ENCODE measurements around the gene NPEPPS. TPM values are rescaled to one million over a fixed set of nuclear protein-coding genes. Genes with fewer than 3 reads are reported as not detected.
"Not testable (repeated sequence)": the region's sequence is repeated elsewhere in the genome, so short reads cannot be mapped to it uniquely, and the experiment has no call there.

The NPEPPS gene
- total RNA-seq, 1 experiment from 2014 or later = 60.3 TPM

- H3K36me3 ChIP-seq; H3K27ac ChIP-seq; H3K9me3 ChIP-seq (replicated peaks); H3K27me3 ChIP-seq (replicated peaks); H3K4me1 ChIP-seq (replicated peaks): not testable (repeated sequence)
- H3K4me3 ChIP-seq = peak overlapping the region; percentile 44
- DNase-seq (ENCODE audit: low read depth in 1 of 2, low spot score in 2 of 2) = peak in 1 of 2 experiments; percentile 8
Measured at GRCh38 chr17:47531233-47531820, 419 bp downstream of the NPEPPS start.

- H3K36me3 ChIP-seq; H3K9me3 ChIP-seq (replicated peaks); H3K27me3 ChIP-seq (replicated peaks); H3K4me1 ChIP-seq (replicated peaks); H3K4me3 ChIP-seq; DNase-seq (ENCODE audit: low read depth in 1 of 2, low spot score in 2 of 2); H3K27ac ChIP-seq: not testable (repeated sequence)
Measured at GRCh38 chr17:47539085-47539484, 8.2 kb downstream of the NPEPPS start.

- DNase-seq (ENCODE audit: low read depth in 1 of 2, low spot score in 2 of 2); H3K4me1 ChIP-seq (replicated peaks); H3K36me3 ChIP-seq; H3K27ac ChIP-seq; H3K4me3 ChIP-seq; H3K9me3 ChIP-seq (replicated peaks); H3K27me3 ChIP-seq (replicated peaks): not testable (repeated sequence)
Measured at GRCh38 chr17:47541676-47542075, 10.8 kb downstream of the NPEPPS start.

GRCh38 chr17:47544327-47544726 lies 13.4 kb downstream of the NPEPPS start:
- H3K27me3 ChIP-seq (replicated peaks); DNase-seq (ENCODE audit: low read depth in 1 of 2, low spot score in 2 of 2); H3K36me3 ChIP-seq; H3K4me1 ChIP-seq (replicated peaks); H3K27ac ChIP-seq; H3K9me3 ChIP-seq (replicated peaks); H3K4me3 ChIP-seq: not testable (repeated sequence)

GRCh38 chr17:47554733-47555132 lies 23.8 kb downstream of the NPEPPS start:
- not testable (repeated sequence) for H3K36me3 ChIP-seq; DNase-seq (ENCODE audit: low read depth in 1 of 2, low spot score in 2 of 2); H3K4me3 ChIP-seq; H3K9me3 ChIP-seq (replicated peaks); H3K4me1 ChIP-seq (replicated peaks); H3K27ac ChIP-seq; H3K27me3 ChIP-seq (replicated peaks)

- not testable (repeated sequence) for H3K9me3 ChIP-seq (replicated peaks); H3K4me1 ChIP-seq (replicated peaks); DNase-seq (ENCODE audit: low read depth in 1 of 2, low spot score in 2 of 2); H3K27me3 ChIP-seq (replicated peaks); H3K36me3 ChIP-seq; H3K4me3 ChIP-seq; H3K27ac ChIP-seq
Measured at GRCh38 chr17:47556108-47556507, 25.2 kb downstream of the NPEPPS start.

GRCh38 chr17:47560517-47561043 lies 29.7 kb downstream of the NPEPPS start:
- not testable (repeated sequence) for H3K4me1 ChIP-seq (replicated peaks)

GRCh38 chr17:47561698-47562405 lies 30.9 kb downstream of the NPEPPS start:
- H3K4me3 ChIP-seq; H3K27me3 ChIP-seq (replicated peaks); H3K4me1 ChIP-seq (replicated peaks); H3K36me3 ChIP-seq; H3K9me3 ChIP-seq (replicated peaks); H3K27ac ChIP-seq; DNase-seq (ENCODE audit: low read depth in 1 of 2, low spot score in 2 of 2): not testable (repeated sequence)

More at GRCh38 chr17:47560517-47561043, 29.7 kb downstream of the NPEPPS start:
- not testable (repeated sequence) for H3K9me3 ChIP-seq (replicated peaks); H3K4me3 ChIP-seq; DNase-seq (ENCODE audit: low read depth in 1 of 2, low spot score in 2 of 2); H3K36me3 ChIP-seq; H3K27me3 ChIP-seq (replicated peaks); H3K27ac ChIP-seq

- H3K36me3 ChIP-seq; H3K27ac ChIP-seq; H3K4me3 ChIP-seq; DNase-seq (ENCODE audit: low read depth in 1 of 2, low spot score in 2 of 2); H3K9me3 ChIP-seq (replicated peaks); H3K4me1 ChIP-seq (replicated peaks); H3K27me3 ChIP-seq (replicated peaks): not testable (repeated sequence)
Measured at GRCh38 chr17:47562406-47562705, 31.4 kb downstream of the NPEPPS start.

- not testable (repeated sequence) for DNase-seq (ENCODE audit: low read depth in 1 of 2, low spot score in 2 of 2)
Measured at GRCh38 chr17:47567261-47567660, 36.4 kb downstream of the NPEPPS start.

GRCh38 chr17:47572561-47572960 lies 41.7 kb downstream of the NPEPPS start:
- DNase-seq (ENCODE audit: low read depth in 1 of 2, low spot score in 2 of 2) = not testable (repeated sequence)

More at GRCh38 chr17:47567261-47567660, 36.4 kb downstream of the NPEPPS start:
- H3K27ac ChIP-seq; H3K9me3 ChIP-seq (replicated peaks); H3K27me3 ChIP-seq (replicated peaks); H3K4me1 ChIP-seq (replicated peaks); H3K4me3 ChIP-seq; H3K36me3 ChIP-seq: not testable (repeated sequence)

GRCh38 chr17:47582416-47582815 lies 51.5 kb downstream of the NPEPPS start:
- not testable (repeated sequence) for DNase-seq (ENCODE audit: low read depth in 1 of 2, low spot score in 2 of 2); H3K9me3 ChIP-seq (replicated peaks); H3K36me3 ChIP-seq; H3K27ac ChIP-seq; H3K27me3 ChIP-seq (replicated peaks); H3K4me3 ChIP-seq; H3K4me1 ChIP-seq (replicated peaks)

More at GRCh38 chr17:47572561-47572960, 41.7 kb downstream of the NPEPPS start:
- not testable (repeated sequence) for H3K9me3 ChIP-seq (replicated peaks); H3K27me3 ChIP-seq (replicated peaks); H3K4me1 ChIP-seq (replicated peaks); H3K4me3 ChIP-seq; H3K27ac ChIP-seq; H3K36me3 ChIP-seq

- H3K4me3 ChIP-seq; H3K36me3 ChIP-seq; H3K4me1 ChIP-seq (replicated peaks); H3K9me3 ChIP-seq (replicated peaks); DNase-seq (ENCODE audit: low read depth in 1 of 2, low spot score in 2 of 2); H3K27ac ChIP-seq; H3K27me3 ChIP-seq (replicated peaks): not testable (repeated sequence)
Measured at GRCh38 chr17:47586378-47587055, 55.6 kb downstream of the NPEPPS start.

- peaks cover 43% of the 10 kb centered on the region for H3K36me3 ChIP-seq
- not testable (repeated sequence) for H3K27me3 ChIP-seq (replicated peaks); H3K9me3 ChIP-seq (replicated peaks); DNase-seq (ENCODE audit: low read depth in 1 of 2, low spot score in 2 of 2); H3K4me3 ChIP-seq; H3K27ac ChIP-seq; H3K4me1 ChIP-seq (replicated peaks)
Measured at GRCh38 chr17:47593522-47593921, 62.6 kb downstream of the NPEPPS start.

Data from SJSA1 (cell line).